Right lobe of liver (tissue), 6 donors: ENCODE measurements around the gene WDR20. TPM values are rescaled to one million over a fixed set of nuclear protein-coding genes. Genes with fewer than 3 reads are reported as not detected.

Experiments
- ATAC-seq, 4 donors: fragments of 200-7000 bp; cut with Tn5 transposase; one replicate each; pipeline ENCODE4 v1.9.1; 2020; ENCODE audit warnings: mild to moderate bottlenecking in 4 of 4, moderate library complexity in 4 of 4
- DNase-seq, 3 donors: peaks; one replicate each; pipeline ENCODE4 v3.0.0-alpha.2; 2020
- H3K27ac ChIP-seq, 3 donors: fragments of 200-600 bp; one replicate each; pipeline ENCODE4 v1.8.0; 2022
- H3K27me3 ChIP-seq, 2 donors: fragments of 200-600 bp; one replicate each; pipeline ENCODE4 v1.8.0; 2022
- H3K36me3 ChIP-seq, 4 donors: fragments of 200-600 bp; sonication (generic) in 1 of 4; one replicate each; pipeline versions ENCODE4 v1.5.1 to v1.8.0; 2017 to 2022; ENCODE audit warnings: control low read depth in 1 of 4
- H3K4me1 ChIP-seq, 4 donors: fragments of 200-600 bp; sonication (generic) in 1 of 4; one replicate each; pipeline versions ENCODE4 v1.5.1 to v1.8.0; 2017 to 2022; ENCODE audit warnings: control low read depth in 1 of 4
- H3K4me3 ChIP-seq, 3 donors: fragments of 200-600 bp; one replicate each; pipeline ENCODE4 v1.8.0; 2022
- H3K9me3 ChIP-seq, 4 donors: fragments of 200-600 bp; sonication (generic) in 1 of 4; one replicate each; pipeline versions ENCODE4 v1.5.1 to v1.8.0; 2017 to 2022; ENCODE audit warnings: control low read depth in 1 of 4
- POLR2A ChIP-seq: fragments of 450-650 bp; IDR thresholded peaks from one replicate; pipeline ENCODE4 v1.6.1; 2017; ENCODE audit warnings: antibody characterized with exemption, mild to moderate bottlenecking
- WGBS: methylation state at CpG from one replicate; pipeline ENCODE4 v1.1.6; 2018; ENCODE audit warnings: low coverage, low lambda C conversion rate; ENCODE audit not compliant: insufficient coverage; ENCODE audit errors: missing lambda C conversion rate; 5-methylcytosine and 5-hydroxymethylcytosine counted together
- intact Hi-C, 2 donors: fragments of 100-400 bp; cut with DNase I; formaldehyde crosslinking; loops; one replicate each; pipeline versions ENCODE4 v1.11.2 to v1.14.1; 2022
- total RNA-seq, 6 experiments: library from RNA; depleted of rRNA in 2 of 6; stranded (reverse); fragments of >200 nt in 2 of 6; fragmentation: NEBNext Ultra II Directional in 3 of 6; extraction: Animal tissue kit (Norgen Biotek cat#: 25700) in 3 of 6; gene quantifications; one replicate each; pipeline versions ENCODE4 v1.1.0 to v1.2.4, GENCODE V29; 2016 to 2023
- TF ChIP-seq, protein P1 (sequence below), 4 donors: fragments of 200-600 bp in 3 of 4; fragments of 450-650 bp in 1 of 4; IDR thresholded peaks; one replicate each; pipeline versions ENCODE4 v1.5.1 to v1.8.0; 2016 to 2022; ENCODE audit warnings: antibody characterized with exemption in 4 of 4, mild to moderate bottlenecking in 2 of 4
- donor health status: DM: no; HTN: yes; CAD: no.
- donor health status: DM: no; HTN: no; CAD: no.
- donor health status: DM: no; HTN: no; CAD: no.
- donor health status: DM: no; HTN: yes; CAD: no.
- donor health status: DM: no; HTN: yes; CAD: no.

WDR20 gene
- total RNA-seq, 6 experiments from 2014 or later, result 6.3 to 14.7 (median 12.4) TPM

GRCh38 chr14:102249981-102250380 is 110.3 kb downstream of the WDR20 start:
- TF ChIP-seq POLR2A, result no peak
- TF ChIP-seq, protein P1, sequence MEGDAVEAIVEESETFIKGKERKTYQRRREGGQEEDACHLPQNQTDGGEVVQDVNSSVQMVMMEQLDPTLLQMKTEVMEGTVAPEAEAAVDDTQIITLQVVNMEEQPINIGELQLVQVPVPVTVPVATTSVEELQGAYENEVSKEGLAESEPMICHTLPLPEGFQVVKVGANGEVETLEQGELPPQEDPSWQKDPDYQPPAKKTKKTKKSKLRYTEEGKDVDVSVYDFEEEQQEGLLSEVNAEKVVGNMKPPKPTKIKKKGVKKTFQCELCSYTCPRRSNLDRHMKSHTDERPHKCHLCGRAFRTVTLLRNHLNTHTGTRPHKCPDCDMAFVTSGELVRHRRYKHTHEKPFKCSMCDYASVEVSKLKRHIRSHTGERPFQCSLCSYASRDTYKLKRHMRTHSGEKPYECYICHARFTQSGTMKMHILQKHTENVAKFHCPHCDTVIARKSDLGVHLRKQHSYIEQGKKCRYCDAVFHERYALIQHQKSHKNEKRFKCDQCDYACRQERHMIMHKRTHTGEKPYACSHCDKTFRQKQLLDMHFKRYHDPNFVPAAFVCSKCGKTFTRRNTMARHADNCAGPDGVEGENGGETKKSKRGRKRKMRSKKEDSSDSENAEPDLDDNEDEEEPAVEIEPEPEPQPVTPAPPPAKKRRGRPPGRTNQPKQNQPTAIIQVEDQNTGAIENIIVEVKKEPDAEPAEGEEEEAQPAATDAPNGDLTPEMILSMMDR (IDR thresholded peaks at IDR 0.05), result no peak
- no peaks in the 10 kb centered on the region for H3K4me1 ChIP-seq
- H3K36me3 ChIP-seq, result no peaks in the 10 kb centered on the region
- H3K27me3 ChIP-seq, result no peaks in the 10 kb centered on the region
- WGBS, result no CpG with 5 or more reads among the region's 6 CpGs
- no peak overlapping the region for H3K27ac ChIP-seq
- H3K9me3 ChIP-seq, result no peaks in the 10 kb centered on the region
- intact Hi-C loops, result no loop called here
- no peak for DNase-seq
- no peak for ATAC-seq
- no peak overlapping the region for H3K4me3 ChIP-seq

- intact Hi-C loops, result no loop called here
- no peak for TF ChIP-seq POLR2A
- TF ChIP-seq, protein P1 (IDR thresholded peaks at IDR 0.05), result no peak
- H3K27me3 ChIP-seq, result no peaks in the 10 kb centered on the region
- 80% methylated on average over 5 of the region's 15 CpGs for WGBS
- H3K9me3 ChIP-seq, result no peaks in the 10 kb centered on the region
- no peaks in the 10 kb centered on the region for H3K4me1 ChIP-seq
- H3K4me3 ChIP-seq, result no peak overlapping the region
- DNase-seq (no peak), ATAC-seq (no peak)
- no peak overlapping the region for H3K27ac ChIP-seq
- no peaks in the 10 kb centered on the region for H3K36me3 ChIP-seq
These were observed 110.9 kb downstream of the WDR20 start for GRCh38 chr14:102250636-102251035.

DNA sequence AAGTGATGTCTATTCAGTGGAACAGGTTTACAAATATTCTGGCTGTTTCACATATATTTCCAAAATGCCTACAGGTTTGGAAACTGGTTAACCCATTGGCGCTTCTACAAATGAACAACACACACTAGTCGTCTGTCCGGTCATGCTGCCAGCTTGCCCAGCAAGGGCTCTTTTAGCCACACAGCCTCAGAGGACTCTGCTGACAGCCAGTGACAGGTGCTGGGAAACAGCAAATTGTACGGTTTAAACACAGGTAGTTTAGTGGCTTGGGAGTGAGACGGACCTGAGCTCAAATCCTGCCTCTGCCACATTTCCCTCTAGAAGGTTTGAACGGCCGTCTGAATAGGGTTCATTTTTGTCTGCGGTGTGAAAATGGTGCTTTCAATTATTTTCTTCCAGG is 111.5 kb downstream of the WDR20 start:
- intact Hi-C loops, result no loop called here
- Histone ChIP-seq H3K9me3 (no peaks in the 10 kb centered on the region), H3K4me1 (no peaks in the 10 kb centered on the region), H3K27me3 (no peaks in the 10 kb centered on the region), H3K4me3 (no peak overlapping the region), H3K27ac (no peak overlapping the region), H3K36me3 (no peaks in the 10 kb centered on the region)
- 94% methylated on average over 7 of the region's 8 CpGs for WGBS
- DNase-seq, result no peak
- no peak for ATAC-seq
- TF ChIP-seq POLR2A, result no peak
- TF ChIP-seq, protein P1 (IDR thresholded peaks at IDR 0.05), result no peak

GRCh38 chr14:102252834-102253801 is 113.4 kb downstream of the WDR20 start:
- Histone ChIP-seq H3K36me3 (no peaks in the 10 kb centered on the region), H3K9me3 (no peaks in the 10 kb centered on the region), H3K4me1 (no peaks in the 10 kb centered on the region), H3K4me3 (no peak overlapping the region), H3K27ac (no peak overlapping the region), H3K27me3 (no peaks in the 10 kb centered on the region)
- no peak for DNase-seq
- intact Hi-C loops, result no loop called here
- ATAC-seq, result peak in 2 of 4 donors; percentile 17 to 30
- no peak for TF ChIP-seq POLR2A
- TF ChIP-seq, protein P1 (IDR thresholded peaks at IDR 0.05), result no peak
- WGBS, result 86% methylated on average over 15 of the region's 21 CpGs
